ENCODE results near the gene ADO.

The ADO gene

DNA sequence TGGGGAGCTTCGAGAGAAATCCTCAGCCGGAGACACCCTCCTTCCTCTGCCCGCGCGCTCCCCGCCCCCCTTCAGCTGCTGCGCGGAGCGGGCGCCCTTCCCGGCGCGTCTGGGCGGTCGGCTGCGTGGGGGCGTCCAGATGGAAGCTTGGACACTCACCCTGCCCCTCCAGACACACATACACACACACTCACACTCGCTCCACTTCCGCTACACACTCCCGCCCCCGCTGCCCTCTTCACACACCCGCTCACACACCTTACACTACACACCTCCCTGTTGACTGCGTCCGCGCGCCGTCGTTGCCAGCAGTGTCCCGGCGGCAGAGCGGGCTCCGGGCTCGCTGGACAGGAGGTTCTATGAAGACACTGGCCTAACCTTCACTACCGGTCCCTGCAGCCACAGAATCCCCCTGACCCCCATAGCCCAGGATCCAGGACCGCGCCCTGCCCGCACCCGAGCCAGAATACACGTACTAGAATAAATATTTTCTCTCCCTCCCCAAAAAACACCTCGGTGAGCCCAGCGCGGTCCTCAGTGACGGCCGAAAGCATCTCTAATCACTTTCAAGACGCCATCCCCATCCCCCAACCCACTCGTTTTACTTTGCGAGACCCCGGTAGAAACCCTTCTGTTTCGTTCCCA is 12.7 kb downstream of the ADO start:
- DNase-seq (ENCODE audit: low read depth in 1 of 2, low spot score in 1 of 2): peak in 1 of 2 donors; percentile 46

DNA sequence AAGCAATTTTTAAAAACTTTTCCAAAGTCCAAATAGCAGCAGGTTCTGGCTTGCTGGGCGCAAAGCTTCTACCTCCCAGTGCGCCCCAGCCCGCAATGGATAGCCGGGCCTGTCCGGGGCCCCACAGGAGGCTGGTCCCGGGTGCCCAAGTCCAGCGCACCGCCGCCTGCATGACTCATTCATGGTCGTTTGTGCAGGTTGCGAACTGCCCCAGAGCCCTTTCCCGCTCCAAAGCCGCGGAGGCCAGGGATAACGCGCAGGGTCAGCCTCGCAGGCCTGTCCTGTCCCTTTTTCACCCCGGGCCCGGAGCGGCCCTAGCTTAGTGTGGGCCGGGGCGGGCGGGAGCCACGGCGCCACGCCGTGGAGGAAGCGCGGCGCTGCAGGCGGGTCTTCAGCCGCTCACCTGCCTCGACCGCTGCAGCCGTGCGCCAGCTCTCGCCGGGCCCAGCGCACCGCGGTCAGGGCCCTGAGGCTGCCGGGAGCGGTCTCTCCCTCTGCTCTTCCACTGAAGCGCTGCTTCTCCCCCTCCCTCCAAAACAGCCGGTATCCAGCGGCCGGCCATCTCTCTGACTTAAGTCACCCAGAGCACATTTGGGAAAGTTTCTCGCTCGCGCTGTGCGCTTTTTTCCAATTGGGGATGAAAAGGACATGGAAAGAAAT is 13.4 kb downstream of the ADO start:
- peak; percentile 59 to 64 for DNase-seq (ENCODE audit: low read depth in 1 of 2, low spot score in 1 of 2)

GRCh38 chr10:62818426-62819011 is 14.0 kb downstream of the ADO start:
- DNase-seq (ENCODE audit: low read depth in 1 of 2, low spot score in 1 of 2): peak; percentile 33 to 41

GRCh38 chr10:62819141-62819920 is 14.8 kb downstream of the ADO start:
- peak in 1 of 2 donors; percentile 4 for DNase-seq (ENCODE audit: low read depth in 1 of 2, low spot score in 1 of 2)

DNA sequence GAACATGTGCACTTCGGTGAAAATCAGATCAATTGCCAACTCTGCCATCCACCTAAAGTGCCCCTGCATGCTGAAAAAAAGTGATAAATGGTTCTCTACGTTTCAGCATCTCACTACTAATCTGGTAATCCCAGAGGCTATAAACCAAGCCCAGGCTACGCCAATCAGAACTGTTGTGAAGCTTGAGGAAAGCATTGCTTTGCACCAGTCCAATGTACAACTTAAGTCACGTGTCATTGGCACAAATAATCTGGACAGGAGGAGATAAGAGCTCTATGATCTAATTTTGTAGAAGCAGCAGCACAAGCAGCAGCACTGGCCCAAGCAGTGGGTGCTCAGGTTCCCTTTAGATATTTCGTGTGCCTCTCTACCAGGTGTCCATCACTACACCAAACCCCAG is 16.1 kb downstream of the ADO start:
- DNase-seq (ENCODE audit: low read depth in 1 of 2, low spot score in 1 of 2): no peak

DNA sequence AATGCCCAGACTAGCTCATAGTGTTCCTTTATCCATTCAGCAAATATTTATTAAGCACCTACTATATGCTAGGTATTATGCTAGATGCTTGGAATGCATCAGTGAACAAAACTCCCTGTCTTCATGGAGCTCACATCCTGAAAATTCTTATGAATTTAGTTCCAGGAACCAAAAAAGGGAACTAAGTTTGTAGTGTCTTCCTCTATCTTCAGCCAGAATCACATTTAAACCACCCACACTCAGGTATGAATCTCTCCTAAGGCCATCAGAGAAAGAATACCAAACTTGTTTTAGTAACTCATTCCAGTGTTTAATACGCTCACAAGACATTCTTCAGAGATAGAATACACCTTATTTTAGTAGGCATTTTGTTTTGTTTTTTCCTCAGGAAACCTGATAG is 21.8 kb downstream of the ADO start:
- no peak for DNase-seq (ENCODE audit: low read depth in 1 of 2, low spot score in 1 of 2)

DNA sequence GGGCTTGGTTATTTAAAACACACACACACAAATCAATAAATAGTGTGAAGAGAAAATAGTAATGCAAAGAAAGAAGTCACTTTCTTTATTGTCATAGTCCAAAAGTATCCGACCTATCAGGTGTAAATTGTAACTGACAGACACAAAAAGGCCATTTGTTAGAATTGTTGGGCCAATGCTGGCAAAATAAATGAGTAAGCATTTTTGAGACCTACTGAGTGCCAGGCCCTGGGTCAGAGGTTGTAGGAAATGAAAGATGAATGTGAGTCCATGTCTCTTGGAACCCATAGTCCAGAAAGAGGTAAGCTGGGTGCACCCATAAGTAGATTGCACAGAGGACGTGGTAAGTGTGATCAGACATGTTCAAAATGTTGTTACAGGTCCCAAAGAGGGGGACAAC is 25.1 kb downstream of the ADO start:
- DNase-seq (ENCODE audit: low read depth in 1 of 2, low spot score in 1 of 2): no peak

- DNase-seq (ENCODE audit: low read depth in 1 of 2, low spot score in 1 of 2): no peak
These were observed 26.2 kb downstream of the ADO start for GRCh38 chr10:62830679-62831078.

DNA sequence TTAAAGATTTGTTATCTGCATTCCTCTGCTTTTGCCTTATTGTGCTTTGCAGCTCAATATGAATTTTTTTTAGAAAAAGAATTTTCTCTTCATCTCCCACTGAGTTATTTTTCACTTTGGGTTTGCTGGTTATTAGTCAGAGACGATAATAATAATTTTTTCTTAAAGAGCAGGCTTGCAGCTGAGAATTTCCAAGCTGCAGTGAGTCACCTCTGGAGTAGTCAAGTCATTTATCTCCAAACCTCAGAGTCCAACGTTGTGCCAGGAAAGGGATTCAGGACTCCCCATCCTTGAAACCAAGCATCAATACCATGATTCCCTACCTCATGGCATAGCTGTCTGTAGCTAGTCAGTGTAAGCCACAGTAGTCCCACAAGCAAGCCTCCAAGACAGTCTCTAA is 26.8 kb downstream of the ADO start:
- DNase-seq (ENCODE audit: low read depth in 1 of 2, low spot score in 1 of 2): no peak

DNA sequence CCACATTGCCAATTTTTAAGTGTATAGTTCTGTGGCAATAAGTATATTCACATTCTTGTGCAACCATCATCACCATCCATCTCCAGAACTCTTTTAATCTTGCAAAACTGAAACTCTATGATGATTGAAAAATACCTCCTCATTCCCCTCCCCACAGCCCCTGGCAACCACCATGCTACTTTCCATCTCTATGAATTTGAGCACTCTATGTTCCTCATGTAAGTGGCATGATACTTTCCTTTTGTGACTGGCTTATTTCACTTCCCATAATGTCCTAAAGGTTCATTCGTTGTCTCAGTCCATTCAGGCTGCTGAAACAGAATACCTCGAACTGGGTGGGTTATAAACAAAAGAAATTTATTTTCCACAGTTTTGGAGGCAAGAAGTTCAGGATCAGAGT is 35.1 kb downstream of the ADO start:
- DNase-seq (ENCODE audit: low read depth in 1 of 2, low spot score in 1 of 2): no peak

DNA sequence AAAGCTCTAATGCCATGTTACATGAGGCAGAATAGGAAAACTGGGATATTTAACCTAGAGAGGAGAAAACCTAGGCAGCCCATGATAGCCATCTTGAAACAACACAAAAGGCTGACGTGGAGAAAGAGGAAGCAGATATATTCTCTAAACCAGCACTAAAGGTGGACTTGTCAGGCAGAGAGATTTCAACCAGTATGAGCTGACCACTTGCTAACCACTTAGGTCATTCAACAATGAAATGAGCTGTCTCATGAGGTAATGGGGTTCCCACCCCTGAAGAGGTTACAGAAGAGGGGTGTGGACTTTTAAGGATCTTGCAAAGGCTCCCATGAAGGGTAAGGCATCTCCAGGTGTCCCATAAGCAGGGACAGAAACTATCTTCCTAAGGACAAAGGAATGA is 38.5 kb downstream of the ADO start:
- no peak for DNase-seq (ENCODE audit: low read depth in 1 of 2, low spot score in 1 of 2)

GRCh38 chr10:62843600-62843999 is 39.1 kb downstream of the ADO start:
- no peak for DNase-seq (ENCODE audit: low read depth in 1 of 2, low spot score in 1 of 2)

GRCh38 chr10:62844280-62845011 is 39.9 kb downstream of the ADO start:
- no peak for DNase-seq (ENCODE audit: low read depth in 1 of 2, low spot score in 1 of 2)

DNA sequence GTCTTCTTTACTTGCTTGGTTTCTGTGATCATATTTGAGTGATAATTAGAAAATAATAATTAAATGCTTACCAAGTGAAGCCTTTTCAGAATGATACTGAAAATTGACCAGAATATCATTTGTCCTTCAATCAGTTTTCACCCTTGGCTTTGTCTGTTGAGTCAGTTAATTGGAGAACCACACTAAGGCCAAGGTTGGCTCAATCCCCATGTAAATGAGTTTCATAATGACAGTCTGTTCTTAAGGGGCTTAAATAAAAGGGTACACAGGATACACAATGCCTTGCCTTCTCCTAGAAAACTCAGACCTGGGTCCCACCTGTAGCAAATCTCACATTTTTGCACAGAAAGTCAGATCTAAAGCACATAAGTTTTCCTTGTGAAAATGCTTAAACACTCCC is 42.9 kb downstream of the ADO start:
- no peak for DNase-seq (ENCODE audit: low read depth in 1 of 2, low spot score in 1 of 2)

DNA sequence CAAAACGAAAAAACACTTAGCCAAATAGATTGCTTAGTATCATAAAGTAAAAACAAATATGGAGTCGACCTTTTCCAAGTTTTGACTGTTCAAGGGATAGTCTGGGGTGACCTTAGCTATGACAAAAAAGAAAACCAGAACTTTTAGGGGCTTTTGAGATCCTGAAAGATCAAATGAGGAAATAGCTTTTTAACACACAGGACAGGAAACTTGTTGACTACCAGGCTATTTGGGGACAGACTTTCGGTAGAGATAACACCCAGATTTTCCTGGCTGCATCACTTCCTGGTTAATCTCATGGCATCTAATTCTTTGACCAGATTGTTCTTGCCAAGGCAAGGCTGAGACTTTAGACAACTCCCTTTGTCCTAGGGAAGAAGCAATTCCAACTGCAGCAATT is 46.1 kb downstream of the ADO start:
- no peak for DNase-seq (ENCODE audit: low read depth in 1 of 2, low spot score in 1 of 2)

DNA sequence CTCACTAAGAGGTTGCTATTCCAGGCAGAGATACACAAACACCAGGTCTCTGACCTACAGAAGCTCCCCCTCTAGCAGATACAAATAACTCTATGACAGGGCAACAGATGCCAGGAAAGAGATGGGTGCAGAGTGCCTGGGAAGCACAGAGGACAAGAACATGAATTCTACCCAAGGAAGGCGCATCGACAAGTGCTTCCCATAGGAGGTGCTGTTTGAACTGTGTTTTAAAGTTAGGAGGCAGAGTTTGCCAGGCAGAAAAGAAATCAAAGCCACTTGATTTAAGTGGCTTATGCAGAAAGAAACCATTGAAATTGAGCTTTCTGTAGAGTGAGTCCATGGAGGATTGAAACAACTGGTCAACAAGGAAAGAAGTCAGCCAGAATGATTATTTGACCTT is 46.9 kb downstream of the ADO start:
- no peak for DNase-seq (ENCODE audit: low read depth in 1 of 2, low spot score in 1 of 2)

DNA sequence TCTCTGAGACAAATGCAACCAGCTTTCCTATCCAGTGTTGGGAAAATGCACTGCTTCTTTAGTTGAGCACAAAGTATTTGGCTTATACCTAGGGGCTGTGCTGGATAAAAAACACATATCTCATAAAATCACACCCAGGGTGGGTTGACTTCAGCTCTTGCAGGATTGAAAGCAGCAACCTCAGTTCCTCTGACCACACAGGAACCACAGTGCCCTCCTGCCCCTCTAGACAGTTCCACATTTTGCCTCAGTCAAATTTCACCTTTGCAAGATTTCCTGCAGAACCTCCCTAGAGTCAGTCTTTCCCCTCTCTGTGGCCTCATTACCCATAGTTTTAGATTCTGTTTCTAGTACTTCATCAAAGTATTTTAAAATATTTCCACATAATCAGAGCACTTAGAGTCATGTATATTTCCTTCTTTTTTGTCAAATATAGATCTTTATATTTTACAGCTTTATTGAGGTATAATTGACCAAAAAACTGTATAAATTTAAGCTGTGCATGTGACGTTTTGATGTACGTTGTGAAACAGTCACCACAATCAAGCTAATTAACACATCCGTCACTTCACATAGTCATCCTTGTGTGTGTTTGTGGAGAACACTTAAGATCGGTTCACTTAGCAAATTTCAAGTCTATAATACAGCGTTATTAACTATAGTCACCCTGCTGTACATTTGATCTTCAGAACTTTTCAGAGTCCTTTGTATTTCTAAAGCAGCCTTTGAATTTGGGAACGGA is 48.6 kb downstream of the ADO start:
- peak in 1 of 2 donors; percentile 35 for DNase-seq (ENCODE audit: low read depth in 1 of 2, low spot score in 1 of 2)

GRCh38 chr10:62853710-62854109 is 49.2 kb downstream of the ADO start:
- no peak for DNase-seq (ENCODE audit: low read depth in 1 of 2, low spot score in 1 of 2)

DNA sequence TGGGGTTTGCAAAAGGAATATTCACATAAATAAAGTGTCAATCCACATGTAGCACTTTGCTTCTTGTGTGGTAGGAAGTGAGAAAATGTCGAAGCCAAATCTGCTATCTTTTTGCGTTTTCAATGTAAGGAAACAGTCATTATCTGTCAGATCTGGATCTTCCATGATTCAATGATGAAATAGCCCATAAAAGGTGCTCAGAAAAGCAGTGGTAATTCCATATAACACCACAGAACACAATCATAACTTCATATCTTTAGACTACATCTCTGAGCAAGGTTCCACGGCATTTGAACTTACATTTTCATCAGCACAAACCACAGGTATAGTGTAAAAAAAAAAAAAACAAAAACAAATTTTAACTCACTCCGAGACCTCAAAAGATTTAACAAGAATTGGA is 51.5 kb downstream of the ADO start:
- DNase-seq (ENCODE audit: low read depth in 1 of 2, low spot score in 1 of 2): no peak
